Right lung (tissue), 5 donors: Measurements from ENCODE around the gene MAD2L2. TPM values are rescaled to one million over a fixed set of nuclear protein-coding genes. Genes with fewer than 3 reads are reported as not detected.

Experiments used
- DNase-seq, 2 donors: peaks; one replicate each; pipeline ENCODE4 v3.0.0-alpha.2; 2013
- polyA plus RNA-seq, 5 donors: library from polyadenylated mRNA; unstranded; fragments of 120-200 nt; gene quantifications; one replicate each; pipeline versions ENCODE4 v1.2.1 to v1.2.3, GENCODE V29; 2013; ENCODE audit warnings: inconsistent platforms in 1 of 5, low replicate concordance in 1 of 5; ENCODE audit not compliant: insufficient read length in 5 of 5, insufficient read depth in 1 of 5

The MAD2L2 gene
- polyA plus RNA-seq, 5 donors: 43.0 to 61.5 (median 46.7) TPM

DNA sequence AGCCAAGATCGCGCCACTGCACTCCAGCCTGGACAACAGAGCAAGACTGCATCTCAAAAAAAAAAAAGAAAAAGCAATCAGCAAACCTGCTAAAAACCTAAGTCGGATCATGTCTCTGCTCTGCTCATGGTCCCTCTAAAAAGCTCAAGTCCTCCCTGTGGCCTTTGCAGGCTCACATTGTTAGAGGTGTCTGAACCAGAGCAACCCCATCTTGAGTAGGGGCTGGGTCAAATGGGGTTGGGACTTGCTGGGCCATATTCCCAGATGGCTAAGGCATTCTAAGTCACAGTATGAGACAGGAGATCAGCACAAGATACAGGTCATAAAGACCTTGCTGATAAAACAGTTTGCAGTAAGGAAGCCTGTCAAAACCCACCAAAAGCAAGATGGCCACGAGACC lies 7.6 kb upstream of the MAD2L2 start:
- DNase-seq: no peak

DNA sequence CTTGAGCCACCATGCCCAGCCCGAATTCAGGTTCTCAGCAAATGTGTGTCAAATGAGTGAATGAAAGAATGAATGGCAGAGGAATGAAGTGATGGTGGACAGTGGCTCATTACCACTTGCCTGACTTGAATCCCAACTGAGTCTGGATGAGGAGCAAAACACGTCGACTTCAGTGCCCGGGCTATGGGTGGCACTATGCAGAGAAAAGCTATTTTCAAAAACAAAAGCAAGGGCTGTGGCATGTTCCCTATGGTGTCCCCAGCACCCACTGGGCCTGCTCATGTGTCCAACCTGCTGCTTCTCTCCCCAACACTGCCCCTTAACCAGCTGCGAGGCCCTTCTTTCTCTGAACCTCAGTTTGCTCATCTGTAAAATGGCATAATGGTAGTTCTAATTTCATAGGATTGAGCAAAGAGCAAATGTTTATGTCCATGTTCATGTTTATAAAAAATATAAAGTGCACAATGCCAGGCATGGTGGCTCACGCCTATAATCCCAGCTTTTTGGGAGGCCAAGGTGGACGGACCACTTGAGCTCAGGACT lies 4.3 kb upstream of the MAD2L2 start:
- no peak for DNase-seq

DNA sequence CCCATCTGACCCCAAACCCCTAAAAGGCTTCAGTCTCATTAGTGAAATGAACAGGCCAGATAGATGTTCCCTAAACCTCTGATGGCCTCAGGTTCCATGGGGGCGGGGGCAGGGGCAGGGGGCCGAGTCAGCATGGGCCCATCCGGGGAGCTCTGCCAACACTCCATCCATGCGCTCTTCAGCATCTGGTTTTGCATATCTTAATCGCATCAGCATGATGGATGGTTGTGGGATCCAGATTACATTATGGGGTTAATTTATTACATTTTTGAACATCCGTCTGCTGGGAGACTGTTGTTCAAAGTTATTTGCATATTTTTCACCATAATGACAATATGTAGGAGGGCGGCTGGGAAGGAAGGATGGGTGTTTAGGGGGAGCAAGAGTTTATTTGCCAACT lies 3.1 kb upstream of the MAD2L2 start:
- no peak for DNase-seq

DNA sequence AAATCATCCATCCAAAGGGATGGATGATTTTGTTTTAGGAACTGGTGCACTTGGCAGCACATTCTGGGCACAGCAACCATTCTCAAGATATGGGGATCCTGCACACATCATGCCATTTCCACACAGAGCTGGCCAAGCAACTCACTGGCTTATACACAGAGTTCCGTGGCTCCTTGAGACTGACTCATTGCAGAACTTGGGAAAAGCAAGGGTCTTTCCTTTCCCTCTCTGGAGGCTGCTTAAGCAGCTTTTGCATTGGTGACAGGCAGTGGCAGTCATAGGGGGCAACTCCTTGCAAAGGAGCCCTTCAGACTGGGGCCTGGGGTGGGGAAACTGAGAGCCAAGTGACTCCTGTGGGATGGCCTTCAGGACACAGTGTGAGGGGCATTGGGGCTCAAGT lies 1.9 kb upstream of the MAD2L2 start:
- no peak for DNase-seq

DNA sequence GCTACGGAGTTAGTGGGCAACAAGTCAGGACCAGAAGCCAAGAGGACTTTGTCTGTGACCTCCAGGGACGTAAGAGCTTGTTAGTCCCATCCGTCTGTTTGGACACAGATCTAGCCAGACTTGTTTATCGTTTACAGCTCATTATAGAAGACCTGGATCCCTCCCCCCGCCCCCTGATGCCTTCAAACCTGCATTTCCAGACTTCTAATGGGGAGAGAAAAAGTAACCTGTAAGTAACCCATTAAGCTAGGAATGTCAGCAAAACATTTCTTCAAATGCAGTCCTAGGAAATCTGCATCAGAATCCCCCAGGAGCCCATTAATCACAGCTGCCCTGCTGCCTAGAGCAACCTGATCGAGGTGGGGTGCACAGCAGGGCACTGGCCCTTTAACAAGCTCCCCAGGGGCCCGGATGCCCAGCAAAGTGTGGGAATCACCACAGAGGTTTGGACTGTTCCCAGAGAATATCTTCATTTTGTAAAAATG lies 1.4 kb upstream of the MAD2L2 start:
- DNase-seq: no peak

DNA sequence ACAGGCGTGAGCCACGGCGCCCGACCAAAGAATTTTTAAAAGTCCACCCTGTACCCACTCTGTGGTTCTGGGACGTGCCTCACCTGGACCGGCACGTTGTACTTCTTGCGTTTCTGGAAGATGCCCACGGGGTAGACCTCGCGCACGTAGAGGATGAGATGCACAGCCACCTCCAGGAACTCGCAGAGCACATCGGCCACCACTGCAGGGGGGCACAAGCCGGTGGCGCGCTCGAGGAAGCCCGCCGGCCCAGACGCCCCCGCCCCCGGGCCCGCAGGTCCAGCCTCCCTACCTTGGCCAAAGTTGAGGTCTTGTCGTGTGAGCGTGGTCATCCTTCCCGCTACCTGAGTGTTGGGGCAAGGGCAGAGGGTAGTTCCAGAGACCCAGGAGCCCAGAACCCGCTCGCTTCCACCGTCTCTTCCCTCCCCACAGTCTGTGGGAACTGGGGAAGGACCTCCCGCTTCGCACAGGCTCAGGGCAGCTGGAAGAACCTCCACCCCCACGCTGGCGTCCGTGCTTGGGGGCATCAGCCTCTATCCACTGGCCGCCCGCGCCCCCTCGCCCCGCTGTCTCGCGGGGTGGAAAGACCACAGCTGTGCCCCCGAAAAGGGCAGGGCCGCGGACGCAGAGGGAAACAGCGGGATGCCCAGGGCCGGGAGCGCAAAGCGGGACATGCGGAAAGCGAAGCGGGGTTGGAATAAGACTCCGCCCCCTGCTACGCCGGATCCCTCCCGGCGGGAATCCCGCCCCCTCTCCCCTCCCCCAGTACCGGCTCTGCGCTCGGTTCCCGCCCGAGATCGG lies 478 bp downstream of the MAD2L2 start:
- no peak for DNase-seq

DNA sequence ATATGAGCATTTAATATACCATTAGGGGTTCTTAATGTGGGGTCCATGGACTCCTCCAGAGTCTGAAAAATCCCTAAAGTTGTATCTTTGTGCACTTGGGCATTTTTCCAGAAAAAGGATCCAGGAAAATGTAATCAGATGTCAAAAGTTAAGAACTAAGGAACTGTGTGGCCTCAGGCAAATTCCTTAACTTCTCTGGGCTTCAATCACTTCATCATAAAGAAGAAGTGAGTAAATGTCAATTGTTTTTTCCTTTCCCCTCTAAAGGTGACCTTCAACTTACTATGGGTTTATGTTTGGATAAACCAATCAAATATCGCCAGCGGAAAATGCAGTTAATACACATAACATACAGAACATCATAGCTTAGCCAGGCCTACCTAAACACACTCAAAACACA lies 2.5 kb downstream of the MAD2L2 start:
- no peak for DNase-seq

DNA sequence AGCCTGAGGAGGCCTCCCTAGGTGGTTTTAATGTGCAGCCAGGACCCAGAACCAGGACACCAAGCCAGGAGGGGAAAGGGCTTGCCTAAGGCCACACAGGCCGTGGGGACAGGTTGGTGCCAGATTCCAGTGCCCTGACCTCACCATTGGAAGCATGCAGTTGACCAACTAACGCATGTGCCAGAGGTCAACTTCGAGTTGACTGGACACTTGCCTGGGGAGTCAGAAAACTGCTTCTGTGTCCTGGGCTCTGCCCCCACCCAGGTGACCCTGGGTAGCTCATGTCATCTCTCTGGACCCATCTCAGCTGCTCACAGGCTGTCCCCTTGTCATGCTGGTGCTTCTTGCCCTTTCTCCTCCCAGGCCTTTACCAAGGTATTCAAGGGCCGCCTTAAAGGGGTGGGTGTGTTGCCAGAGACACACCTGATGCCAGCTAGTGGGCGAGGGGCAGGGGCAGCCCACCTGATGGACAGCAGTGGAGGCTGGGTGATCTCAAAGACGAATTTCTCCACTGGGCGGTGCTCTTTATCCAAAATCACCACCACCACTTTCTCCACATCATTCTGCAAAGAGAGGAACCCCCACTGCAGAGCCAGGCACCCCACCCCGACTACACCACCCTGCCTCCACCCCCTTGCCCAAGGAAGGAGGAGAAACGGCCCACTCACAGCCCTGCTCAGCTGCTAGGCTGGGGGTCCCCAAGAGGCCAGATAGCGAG lies 4.4 kb downstream of the MAD2L2 start:
- no peak for DNase-seq

DNA sequence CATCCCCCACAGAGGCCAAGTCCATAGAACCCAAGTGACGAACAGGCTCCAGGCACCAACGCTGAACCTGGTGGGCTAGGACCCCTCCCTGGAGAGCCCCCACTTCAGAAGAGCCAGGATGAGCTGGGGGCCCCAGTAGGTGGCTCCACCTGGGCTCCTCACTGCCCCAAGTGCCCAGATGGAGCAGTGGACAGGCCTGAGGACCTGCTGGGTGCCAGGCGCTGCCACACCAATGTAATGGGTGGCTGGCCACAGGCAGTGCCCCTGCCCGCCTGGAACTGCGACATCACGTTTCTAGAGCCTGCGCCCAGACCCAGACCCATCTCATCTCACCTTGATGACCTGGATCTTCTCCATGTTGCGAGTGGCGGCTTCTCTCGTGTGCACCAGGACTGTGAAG lies 5.6 kb downstream of the MAD2L2 start:
- no peak for DNase-seq

DNA sequence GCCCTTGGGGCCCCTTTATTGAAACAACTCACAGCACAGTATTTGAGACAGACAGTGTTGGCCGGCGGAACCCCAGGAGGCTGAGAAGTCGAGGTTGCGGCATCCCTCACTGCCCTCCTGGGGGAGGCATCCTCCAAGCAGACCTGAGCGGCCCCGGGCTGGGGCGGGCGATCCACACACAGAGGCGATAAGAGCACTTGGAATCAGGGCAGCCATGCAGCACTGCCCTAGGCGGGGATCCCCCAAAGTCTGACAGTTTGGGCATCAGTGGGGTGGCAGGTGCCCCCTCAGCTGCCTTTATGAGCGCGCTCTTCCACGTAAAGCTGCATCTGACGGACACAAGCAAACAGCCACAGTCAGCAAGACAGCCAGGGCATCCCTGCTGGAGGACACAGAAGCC lies 6.5 kb downstream of the MAD2L2 start:
- DNase-seq: no peak

DNA sequence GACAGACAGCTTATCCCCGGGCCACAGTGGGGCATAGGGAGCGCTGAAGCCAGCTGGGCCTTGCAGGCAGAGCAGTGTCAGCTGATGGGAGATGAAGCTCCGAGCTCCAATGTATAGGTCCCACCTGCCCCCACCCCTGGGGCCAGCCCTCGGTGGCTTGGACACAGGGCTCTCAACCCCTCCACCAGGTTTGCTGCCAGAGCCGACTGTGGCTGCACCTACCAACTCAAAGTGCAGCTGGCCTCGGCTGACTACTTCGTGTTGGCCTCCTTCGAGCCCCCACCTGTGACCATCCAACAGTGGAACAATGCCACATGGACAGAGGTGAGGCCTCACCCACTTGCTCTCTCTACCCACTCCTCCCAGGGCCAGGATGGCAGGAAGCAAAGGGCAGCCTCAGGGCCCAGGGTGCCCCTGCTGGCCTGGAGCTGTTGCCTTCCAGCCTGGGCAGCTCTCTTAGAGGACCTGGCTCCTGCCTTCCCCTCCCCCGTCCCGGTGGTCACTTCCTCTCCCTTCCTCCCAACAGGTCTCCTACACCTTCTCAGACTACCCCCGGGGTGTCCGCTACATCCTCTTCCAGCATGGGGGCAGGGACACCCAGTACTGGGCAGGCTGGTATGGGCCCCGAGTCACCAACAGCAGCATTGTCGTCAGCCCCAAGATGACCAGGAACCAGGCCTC lies 7.7 kb downstream of the MAD2L2 start:
- no peak for DNase-seq

DNA sequence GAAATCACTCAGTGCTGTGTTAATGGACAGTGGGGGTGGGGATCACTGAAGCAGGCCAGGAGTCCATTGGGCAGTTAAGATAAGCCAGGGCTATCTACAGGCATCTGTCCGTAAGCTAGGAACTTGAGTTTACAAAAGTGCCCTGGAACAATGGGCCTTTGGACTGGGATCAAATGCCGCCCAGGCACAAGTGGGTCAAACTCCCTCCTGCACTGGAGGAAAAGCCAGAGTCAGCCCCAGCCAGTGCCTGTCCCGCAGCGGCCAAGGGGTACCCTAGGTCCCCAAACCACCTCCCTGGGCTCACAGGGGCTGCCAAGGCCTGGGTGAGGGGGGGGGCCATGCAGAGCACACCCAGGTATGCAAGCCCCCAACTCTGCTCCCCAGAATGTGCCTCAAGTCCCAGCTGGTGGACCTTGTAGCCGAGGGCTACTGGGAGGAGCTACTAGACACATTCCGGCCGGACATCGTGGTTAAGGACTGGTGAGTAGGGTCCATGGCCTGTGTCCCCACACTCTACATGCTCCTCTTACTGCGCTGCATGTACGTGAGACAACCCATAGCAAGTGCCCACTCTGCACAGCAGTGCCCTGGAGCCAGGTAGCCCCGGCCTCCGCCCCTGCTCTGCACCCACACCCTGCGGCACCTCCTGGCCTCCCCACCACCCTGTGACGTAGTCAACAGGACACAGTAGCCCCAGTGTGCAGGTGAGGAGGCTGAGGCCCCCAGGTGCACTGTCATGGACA lies 9.2 kb downstream of the MAD2L2 start:
- DNase-seq: no peak

DNA sequence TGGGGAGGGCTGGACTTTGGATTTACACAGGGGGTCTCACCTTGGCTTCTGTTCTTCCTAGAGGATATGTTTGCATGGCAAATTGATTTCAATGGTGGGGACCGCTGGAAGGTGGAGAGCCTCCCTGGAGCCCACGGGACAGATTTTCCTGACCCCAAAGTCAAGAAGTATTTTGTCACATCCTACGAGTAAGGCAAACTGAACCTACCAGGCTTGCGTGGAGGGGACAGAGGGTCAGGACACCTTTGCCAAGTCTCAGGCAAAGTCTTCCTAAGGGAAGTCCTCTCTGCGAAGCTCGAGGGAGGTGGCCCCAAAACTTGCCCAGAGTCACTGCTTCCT lies 9.8 kb downstream of the MAD2L2 start:
- DNase-seq: no peak

DNA sequence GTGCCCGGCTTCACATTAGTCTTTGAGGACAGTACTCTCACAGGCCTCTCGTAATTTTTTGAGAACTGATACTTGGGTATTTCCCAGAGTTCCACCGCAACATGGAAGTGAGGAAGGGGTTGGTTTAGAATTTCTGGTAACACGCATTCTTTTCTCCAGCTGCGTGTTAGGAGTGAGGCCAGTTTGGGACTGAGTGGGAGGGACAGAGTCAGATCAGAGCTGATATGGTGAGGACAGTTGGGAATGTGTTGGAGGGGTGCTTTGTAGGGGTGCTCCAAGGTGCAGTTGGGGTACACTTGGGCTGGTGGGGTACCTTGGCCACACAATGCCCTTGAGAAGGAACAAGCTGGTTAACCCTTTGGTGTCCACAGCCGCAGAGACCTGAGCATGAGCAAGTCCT lies 10.2 kb downstream of the MAD2L2 start:
- no peak for DNase-seq

DNA sequence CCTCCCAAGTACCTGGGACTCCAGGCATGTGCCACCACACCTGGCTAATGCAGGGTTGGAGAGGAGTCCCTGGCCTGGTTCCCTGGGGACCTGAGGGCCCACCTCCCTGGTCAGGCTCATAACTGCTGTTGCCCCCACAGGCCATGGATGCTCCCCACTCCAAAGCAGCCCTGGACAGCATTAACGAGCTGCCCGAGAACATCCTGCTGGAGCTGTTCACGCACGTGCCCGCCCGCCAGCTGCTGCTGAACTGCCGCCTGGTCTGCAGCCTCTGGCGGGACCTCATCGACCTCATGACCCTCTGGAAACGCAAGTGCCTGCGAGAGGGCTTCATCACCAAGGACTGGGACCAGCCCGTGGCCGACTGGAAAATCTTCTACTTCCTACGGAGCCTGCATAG lies 12.4 kb downstream of the MAD2L2 start:
- no peak for DNase-seq

DNA sequence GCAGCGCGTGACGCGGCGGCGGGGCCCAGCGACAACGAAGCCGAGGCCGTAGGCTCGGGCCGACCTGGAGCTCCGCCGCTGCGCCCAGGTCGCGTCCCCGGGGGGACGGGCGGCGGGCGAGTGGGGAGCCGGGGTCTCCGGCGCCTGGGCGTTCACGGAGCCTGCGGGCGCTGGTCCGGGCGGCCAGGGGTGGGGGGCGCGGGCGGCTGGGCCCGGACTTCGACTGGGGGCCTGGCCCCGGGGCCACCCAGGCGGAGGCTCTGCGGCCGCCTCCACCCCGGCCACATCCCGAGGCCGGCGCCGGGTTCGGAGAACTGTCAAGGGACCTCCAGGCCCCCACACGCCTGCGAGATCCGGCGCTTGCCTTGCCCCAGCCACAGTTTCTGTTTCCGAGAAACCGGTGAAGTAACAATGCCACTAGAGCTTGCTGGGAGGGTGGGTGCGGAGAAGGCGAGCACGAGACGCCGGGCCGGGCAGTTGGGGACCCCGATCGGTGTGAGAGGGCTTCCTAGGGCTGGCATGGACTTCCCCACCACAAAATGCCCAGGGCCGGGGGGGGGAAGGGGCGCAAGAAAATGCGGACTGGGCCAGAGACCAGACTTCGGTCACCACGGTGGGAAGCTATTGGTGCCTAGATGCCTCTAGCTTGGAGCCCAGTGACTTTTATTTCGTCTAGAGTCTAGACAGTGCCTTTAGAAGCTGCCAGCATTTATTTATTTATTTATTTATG lies 16.4 kb downstream of the MAD2L2 start:
- peak in 1 of 2 donors; percentile 58 for DNase-seq

DNA sequence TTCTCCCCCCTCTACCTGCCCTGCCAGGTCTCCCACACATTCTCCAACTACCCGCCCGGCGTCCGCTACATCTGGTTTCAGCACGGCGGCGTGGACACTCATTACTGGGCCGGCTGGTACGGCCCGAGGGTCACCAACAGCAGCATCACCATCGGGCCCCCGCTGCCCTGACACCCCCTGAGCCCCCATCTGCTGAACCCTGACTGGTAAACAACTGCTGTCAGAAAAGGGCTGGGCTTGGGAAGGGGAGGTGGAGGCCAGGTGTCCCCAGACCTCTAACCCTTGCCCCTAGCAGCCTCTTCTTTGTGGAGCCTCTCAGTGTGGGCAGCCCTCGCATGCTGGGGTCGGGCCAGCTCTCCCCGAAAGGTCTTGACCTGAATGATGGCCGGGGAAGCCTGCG lies 19.8 kb downstream of the MAD2L2 start:
- DNase-seq: no peak

DNA sequence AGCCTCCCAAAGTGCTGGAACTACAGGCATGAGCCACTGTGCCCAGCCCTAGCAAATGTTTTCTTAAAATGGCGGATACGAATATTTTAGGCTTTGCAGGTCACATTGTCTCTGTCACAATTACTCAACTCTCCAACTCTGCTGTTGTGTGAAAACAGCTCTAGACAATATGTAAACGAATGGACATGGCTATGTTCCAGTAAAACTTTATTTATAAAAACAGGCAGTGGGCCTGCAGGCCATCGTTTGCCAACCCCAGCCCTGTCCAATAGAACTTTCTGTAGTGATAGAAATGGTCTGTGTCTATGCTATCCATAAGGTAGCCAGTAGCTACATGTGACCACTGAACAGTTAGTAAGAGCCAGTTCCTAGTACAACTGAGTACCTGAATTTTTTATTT lies 21.2 kb downstream of the MAD2L2 start:
- DNase-seq: no peak

DNA sequence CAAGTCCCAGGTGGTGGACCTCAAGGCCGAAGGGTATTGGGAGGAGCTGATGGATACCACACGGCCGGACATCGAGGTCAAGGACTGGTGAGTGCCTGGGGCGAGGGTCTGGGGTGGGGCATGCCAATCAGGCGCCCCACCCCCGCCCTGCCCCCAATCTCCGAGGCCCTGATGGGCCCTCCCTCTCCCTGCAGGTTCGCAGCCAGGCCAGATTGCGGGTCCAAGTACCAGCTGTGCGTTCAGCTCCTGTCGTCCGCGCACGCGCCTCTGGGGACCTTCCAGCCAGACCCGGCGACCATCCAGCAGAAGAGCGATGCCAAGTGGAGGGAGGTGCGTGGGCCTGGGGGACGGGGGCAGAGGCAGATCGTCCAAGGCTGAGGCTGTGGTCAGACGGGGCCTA lies 22.4 kb downstream of the MAD2L2 start:
- no peak for DNase-seq

DNA sequence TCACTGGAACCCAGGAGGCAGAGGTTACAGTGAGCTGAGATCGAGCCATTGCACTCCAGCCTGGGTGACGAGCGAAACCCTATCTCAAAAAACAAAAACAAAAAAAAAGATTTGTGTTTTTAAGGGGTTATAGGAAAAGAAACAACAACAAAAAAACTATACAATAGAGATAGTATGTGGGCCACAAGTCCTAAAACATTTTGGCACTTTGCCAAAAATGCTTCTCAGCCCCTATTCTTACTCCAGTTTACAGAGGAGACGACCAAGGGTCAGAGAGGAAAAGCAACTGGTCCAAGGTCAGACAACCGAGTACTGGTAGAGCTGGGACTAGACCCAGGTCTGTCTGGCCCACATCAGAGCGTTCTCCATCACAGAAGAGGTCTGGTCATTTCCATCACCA lies 23.3 kb downstream of the MAD2L2 start:
- no peak for DNase-seq
